ENCODE data around the gene TEDC2.
A peak's percentile ranks its signal among the peaks of the same experiment; 100 is the strongest.
"Not testable (repeated sequence)": the region's sequence is repeated elsewhere in the genome, so short reads cannot be mapped to it uniquely, and the experiment has no call there.

Gene TEDC2

DNA sequence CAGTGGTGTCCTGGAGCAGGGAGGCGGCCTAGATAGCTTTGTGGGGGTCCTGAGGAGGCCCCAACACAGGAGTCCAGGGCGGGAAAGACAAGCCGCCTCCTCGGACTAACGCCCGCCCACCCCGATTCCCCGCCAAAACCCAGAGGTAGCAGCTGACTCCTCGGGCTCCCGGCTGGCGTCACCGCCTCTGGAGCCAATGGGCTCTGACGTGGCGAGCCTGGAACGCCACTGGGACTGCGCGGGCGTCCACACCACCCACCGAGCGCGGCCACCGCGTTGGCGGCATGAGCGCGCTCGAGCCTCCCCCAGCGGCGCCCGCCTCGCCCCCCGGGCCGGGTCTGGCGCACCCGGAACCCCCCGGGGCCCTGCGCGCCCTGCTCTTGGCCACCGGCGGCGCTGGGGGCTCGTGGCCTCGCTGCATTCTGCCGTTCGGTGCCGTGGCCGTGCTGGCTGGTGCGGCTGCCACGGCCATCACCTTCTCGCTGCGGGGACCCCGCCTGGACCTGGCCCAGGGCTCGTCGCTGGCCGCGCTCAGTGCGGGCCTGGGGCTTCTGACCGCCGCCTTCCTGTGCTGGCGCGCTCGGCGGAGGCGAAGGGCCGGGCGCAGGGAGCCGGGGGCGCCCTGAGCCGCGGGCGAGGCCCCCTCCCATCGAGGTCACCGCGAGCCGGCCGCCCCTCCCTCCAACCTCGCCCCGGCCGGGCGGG is 7.8 kb downstream of the TEDC2 start:
- DNase-seq: peak; percentile 74

DNA sequence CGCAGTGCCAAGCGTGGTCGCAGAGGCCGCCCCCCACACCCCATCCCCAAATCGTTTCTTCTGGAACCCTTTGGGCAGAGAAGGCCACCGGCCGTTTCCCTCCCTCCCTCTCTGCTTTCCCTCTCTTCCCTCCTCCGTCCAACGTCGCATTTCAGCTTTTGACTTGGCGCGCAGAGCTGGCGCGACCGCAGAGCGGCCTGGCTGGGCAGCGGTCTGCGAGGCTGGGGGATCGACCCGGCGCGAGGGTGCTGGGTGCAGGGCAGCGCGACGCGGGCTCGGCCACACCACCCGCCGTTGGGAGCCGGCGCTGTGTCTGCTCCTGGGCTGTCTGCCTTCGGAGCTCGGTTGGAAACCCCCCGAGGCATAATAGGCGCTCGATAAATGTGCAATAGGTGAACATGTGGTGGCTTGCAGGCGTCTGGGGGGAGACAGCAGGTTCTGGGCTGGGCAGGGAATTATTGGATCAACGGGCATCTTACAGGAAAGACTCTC is 8.4 kb downstream of the TEDC2 start:
- DNase-seq: no peak

DNA sequence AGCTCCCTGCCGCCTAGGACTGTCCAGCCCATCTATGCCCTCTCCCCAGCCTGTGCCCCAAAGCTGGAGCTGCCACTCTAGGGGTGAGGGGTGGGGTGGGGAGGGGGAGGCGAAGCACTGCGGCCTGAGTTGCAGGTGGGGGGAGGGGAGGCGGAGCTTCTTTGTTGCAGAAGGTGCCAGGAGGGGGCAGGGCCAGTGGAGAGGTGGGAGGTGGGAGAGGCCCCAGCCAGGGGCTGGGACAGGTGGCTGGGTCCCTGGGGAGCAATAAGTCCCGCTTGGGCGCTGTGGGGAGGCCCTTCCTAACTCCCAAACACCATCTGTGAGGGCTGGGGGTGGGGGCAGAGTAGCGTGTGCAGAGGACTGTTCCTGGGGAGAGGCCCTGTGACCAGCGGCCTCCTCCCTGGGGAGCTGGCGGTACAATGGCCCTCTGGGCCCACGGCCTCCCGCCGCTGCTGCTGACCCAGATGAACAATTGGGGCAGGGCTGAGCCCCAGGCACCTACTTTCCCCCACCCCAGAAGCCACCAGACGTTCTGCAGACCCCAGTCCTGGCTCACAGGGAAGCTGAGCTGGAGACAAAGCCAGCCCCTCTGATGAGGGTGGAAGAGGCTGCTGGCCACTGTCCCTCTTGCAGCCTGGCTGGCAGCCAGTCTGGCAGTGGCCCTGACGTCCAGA is 9.0 kb downstream of the TEDC2 start:
- no peak for DNase-seq

- DNase-seq: no peak
Measured at GRCh38 chr16:2469399-2470233, 9.7 kb downstream of the TEDC2 start.

DNA sequence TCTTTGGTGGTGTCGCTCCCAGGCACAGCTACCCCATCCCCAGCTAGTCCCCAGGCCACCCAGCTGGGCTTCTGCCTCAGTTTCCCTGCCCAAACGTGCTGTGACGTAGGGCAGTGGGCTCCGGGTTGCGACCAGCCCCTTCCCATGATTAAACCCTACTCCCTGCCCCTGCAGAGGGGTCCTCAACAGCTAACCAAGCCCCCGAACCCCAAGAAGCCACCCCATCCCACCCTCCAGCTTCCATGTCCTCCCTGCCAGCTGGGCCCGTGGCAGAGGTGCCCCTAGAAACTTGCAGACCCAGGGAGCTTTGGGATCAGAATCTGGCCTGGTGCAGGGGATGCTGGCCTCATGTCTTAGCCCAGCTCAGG is 10.3 kb downstream of the TEDC2 start:
- DNase-seq: no peak

DNA sequence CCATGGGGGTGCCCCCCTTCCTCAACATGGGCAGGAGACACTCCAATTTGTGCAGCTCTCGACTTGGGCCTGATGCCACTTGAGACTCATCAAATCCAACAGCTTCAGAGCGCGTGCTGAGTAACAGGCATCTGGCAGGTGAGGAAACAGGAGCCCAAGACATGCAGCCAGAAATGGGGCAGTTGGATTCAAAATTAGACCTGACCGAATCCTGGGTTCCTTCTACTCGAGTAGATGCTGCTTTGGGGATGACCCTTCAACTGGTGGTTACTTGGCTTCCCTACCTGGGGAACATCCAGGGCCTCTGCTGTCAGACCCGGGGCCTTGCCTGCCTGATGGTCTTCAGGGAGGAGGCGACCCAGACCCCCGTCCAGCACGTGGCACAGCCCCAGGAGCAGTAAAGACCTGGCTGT is 10.7 kb downstream of the TEDC2 start:
- no peak for DNase-seq

DNA sequence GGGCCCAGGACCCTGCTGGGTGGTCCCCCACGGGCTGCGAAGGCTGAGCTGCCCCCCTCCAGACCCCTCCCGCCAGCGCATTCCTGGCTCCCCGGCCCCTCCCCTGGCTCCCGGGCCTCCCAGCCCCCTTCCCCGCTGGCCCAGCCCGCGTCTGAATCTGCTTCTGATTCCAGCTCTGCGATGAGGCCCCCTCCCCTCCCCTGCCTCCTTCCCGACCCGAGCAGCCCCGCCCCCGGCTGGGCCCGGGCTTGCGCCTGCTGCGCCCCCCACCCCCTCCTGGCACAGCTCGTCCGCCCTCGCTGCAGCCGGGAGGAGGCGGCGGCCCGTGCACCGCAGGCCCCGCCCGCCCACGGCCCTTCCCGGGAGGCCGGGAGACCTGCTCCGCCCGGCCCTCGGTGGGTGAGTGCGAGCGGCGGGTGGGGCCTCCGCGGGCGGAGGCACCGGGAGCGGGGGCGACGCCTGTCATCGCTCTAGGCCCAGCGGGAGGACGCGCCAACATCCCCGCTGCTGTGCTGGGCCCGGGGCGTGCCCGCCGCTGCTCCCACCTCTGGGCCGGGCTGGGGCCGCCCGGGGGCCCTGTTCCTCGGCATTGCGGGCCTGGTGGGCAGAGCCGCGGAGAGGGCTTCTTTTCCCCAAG is 11.2 kb downstream of the TEDC2 start, which contains the start of gene NTN3:
Gene NTN3, plus strand, starts transcription at position 282 of the 637 bp plus-strand sequence. CDS start 405 bp downstream, outside the sequence.
- no peak for DNase-seq

DNA sequence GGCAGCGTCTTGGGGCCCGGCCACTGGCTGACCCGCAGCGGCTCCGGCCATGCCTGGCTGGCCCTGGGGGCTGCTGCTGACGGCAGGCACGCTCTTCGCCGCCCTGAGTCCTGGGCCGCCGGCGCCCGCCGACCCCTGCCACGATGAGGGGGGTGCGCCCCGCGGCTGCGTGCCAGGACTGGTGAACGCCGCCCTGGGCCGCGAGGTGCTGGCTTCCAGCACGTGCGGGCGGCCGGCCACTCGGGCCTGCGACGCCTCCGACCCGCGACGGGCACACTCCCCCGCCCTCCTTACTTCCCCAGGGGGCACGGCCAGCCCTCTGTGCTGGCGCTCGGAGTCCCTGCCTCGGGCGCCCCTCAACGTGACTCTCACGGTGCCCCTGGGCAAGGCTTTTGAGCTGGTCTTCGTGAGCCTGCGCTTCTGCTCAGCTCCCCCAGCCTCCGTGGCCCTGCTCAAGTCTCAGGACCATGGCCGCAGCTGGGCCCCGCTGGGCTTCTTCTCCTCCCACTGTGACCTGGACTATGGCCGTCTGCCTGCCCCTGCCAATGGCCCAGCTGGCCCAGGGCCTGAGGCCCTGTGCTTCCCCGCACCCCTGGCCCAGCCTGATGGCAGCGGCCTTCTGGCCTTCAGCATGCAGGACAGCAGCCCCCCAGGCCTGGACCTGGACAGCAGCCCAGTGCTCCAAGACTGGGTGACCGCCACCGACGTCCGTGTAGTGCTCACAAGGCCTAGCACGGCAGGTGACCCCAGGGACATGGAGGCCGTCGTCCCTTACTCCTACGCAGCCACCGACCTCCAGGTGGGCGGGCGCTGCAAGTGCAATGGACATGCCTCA is 12.0 kb downstream of the TEDC2 start:
- DNase-seq: no peak

DNA sequence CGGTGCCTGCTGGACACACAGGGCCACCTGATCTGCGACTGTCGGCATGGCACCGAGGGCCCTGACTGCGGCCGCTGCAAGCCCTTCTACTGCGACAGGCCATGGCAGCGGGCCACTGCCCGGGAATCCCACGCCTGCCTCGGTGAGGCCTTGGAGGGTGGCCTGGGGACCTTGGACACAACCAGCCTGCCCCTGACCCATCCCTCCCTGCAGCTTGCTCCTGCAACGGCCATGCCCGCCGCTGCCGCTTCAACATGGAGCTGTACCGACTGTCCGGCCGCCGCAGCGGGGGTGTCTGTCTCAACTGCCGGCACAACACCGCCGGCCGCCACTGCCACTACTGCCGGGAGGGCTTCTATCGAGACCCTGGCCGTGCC is 12.6 kb downstream of the TEDC2 start:
- DNase-seq: no peak

DNA sequence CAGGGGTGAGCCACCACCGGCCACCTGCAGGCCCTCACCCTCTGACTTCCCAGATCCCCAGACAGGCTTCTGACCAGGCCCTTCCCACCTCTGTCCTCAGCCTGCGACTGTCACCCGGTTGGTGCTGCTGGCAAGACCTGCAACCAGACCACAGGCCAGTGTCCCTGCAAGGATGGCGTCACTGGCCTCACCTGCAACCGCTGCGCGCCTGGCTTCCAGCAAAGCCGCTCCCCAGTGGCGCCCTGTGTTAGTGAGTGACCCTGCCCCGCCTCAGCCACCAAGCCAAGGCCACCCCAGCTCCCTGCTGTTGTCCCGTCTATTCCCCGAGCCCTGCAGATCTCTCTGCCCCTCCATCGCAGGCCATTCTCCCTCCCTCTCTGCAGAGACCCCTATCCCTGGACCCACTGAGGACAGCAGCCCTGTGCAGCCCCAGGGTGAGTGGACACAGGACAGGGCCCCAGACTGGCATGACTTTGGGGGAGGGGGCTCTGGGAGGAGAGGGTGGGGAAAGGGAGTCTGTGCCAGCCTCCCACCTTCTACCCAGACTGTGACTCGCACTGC is 13.1 kb downstream of the TEDC2 start:
- DNase-seq: no peak

DNA sequence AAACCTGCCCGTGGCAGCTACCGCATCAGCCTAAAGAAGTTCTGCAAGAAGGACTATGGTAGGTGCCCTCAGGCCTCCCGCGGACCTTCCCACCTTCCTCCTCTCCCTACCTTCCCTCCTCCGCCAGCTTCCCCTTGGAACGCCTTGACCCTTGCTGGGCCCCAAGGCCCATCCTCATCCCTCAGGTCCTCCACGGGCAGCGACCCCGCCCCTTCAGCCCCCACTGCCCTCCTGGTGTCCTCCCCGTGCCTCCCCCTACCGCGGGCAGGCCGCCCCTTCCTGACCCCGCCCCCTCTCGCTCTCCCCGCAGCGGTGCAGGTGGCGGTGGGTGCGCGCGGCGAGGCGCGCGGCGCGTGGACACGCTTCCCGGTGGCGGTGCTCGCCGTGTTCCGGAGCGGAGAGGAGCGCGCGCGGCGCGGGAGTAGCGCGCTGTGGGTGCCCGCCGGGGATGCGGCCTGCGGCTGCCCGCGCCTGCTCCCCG is 13.6 kb downstream of the TEDC2 start:
- DNase-seq: peak; percentile 42

DNA sequence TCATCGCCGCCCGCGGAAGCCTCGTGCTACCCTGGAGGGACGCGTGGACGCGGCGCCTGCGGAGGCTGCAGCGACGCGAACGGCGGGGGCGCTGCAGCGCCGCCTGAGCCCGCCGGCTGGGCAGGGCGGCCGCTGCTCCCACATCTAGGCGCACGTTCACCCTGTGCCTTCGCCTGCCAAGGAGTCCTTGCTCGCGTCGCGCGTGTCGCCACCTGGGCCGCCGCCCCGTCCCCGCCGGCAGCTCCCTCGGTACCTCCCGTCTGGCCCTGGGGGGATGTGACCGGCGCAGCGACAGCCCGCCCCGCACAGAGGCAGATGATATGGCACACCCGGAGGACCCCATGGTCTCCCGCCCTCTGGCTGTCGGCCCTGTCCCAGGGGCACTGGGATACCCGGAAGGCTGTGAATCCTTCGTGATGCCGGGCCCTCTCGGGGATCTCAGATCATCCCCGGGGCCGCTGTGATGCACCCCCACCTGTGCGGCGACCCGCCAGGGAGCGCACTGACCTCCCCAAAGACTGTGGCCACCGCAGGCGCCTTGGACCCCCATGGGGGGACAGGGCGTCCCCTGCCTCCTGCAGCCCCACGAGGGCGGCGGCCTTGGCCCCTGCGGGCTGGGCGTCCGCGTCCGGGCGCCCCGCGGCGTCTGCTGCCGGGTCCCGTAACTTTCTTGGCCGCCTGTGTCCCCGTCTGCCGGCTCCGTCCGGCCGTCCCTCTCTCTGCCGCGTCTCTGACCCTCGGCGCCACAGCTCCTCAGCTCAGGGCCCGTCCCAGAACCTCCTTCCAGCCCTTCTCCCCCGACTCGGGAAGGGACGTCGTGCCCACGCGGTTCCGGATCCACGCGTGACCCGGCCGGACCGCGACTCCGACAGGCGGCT is 14.3 kb downstream of the TEDC2 start:
- DNase-seq: peak; percentile 46

GRCh38 chr16:2474877-2475412 is 15.0 kb downstream of the TEDC2 start, which contains the start of gene TBC1D24:
TBC1D24 (plus strand) TSS chr16:2475127; CDS start chr16:2496149, 21,022 bp downstream.
- DNase-seq: peak; percentile 76

- DNase-seq: no peak
Measured at GRCh38 chr16:2475413-2476344, 15.8 kb downstream of the TEDC2 start.

GRCh38 chr16:2476345-2476720 is 16.4 kb downstream of the TEDC2 start:
- no peak for DNase-seq

DNA sequence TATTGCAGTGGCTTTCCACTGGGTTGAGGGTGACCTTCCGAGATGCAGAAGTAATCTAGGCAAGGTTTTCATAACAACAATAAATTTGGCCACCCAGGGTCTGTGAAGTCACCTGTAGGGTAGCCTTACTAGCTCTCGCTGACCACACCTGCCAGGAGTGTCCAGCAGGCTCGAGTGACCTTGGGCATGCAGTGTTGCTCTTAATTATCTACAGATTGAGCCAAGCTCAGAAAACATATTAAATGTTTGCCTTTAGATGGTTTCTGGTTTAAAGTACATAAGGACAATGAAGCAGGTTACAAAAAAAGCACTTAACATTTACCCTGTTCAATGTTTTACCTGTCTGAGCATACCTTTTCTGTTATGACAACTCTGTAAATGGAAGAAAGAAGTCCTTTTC is 16.8 kb downstream of the TEDC2 start:
- no peak for DNase-seq

DNA sequence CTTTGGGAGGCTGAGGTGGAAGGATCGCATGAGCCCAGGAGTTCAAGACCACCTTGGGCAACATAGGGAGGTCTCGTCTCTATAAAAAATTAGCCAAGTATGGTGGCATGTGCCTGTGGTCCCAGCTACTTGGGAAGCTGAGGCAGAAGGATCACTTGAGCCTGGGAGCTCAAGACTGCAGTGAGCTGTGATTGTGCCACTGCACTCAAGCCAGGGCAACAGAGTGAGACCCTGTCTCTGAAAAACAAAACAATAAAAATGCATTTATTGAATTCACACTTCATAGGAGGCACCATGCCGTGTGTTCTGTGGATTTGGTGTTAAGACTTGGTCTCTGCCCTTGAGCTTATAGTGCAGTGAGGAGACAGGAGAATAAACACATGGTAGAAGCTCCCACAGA is 17.4 kb downstream of the TEDC2 start:
- no peak for DNase-seq

GRCh38 chr16:2478279-2478678 is 18.4 kb downstream of the TEDC2 start:
- DNase-seq: no peak

DNA sequence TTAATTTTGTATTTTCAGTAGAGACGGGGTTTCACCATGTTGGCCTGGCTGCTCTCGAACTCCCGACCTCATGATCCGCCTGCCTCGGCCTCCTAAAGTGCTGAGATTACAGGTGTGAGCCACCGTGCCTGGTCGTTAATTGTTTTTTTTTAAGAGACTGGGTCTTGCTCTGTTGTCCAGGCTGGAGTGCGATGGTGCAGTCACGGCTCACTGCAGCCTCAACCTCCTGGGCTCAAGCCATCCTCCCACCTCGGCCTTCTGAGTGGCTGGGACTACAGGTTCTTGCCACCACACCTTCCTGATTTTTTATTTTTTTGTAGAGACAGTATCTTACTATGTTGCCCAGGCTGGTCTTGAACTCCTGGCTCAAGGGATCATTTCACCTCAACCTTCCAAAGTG is 20.1 kb downstream of the TEDC2 start:
- DNase-seq: not testable (repeated sequence)

Measured in NCI-H226 (cell line).